Amniotic stem cell (primary cell): ENCODE results near the gene TIMM17A.

Source experiments
- DNase-seq: peaks from one replicate; lab custom pipeline; 2025; lab: John Stamatoyannopoulos, UW

TIMM17A gene

DNA sequence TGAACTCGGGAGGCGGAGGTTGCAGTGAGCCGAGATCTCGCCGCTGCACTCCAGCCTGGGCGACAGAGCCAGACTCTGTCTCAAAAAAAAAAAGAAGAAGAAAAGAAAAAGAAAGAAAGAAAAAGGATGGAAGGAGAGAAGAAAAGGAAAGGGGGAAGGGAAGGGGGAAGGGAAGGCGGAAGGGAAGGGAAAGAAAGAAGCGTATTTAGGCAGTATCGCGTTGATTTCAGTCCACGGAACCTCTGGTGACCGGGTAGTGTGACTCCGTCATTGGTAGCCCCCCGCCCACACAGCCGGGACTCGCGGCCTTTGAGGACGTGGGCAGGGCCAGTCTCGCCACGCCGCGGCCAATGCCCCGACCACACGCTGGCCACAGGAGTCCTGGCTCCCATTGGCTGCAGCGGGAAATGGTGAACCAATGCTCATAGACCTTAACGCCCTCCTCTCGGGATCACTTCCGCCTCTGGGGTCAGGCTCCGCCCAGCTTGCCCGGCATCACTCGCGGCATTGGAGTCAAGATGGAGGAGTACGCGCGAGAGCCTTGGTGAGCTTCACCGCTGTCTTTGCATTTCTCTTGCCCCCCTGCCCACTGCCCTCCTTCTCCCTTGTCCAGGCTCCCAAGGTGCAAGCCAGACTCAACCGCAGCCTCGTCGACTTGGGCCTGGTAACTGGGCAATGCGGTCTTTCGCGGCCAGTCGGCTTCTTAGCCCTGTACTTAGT, at the start of gene TIMM17A:
Gene TIMM17A (plus strand): TSS at position 495 of the 720 bp plus-strand sequence. CDS start 24 bp downstream, at position 519.
- peak; percentile 98 for DNase-seq

- DNase-seq, result no peak
These were observed 49.0 kb upstream of the TIMM17A start for GRCh38 chr1:201906336-201906735.

DNA sequence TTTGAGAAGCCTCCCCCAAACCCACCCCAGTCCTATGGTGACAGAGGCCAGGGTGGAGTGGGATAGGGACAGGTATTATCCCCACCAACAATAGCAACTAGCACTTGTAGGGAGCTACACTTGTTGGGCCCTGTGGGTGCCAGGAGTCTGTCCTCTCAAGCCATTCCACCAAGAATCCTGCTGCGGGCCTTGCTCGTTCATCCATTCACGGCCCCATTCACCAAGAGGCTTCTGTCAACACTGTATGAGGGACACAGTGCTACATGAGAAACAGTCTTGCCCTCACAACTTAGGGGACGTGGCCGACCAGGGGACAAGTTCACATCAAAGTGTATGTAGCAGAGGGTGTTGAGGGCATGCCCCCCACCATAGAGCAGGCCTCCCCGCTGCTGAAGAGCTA, 47.7 kb upstream of the TIMM17A start:
- no peak for DNase-seq

DNA sequence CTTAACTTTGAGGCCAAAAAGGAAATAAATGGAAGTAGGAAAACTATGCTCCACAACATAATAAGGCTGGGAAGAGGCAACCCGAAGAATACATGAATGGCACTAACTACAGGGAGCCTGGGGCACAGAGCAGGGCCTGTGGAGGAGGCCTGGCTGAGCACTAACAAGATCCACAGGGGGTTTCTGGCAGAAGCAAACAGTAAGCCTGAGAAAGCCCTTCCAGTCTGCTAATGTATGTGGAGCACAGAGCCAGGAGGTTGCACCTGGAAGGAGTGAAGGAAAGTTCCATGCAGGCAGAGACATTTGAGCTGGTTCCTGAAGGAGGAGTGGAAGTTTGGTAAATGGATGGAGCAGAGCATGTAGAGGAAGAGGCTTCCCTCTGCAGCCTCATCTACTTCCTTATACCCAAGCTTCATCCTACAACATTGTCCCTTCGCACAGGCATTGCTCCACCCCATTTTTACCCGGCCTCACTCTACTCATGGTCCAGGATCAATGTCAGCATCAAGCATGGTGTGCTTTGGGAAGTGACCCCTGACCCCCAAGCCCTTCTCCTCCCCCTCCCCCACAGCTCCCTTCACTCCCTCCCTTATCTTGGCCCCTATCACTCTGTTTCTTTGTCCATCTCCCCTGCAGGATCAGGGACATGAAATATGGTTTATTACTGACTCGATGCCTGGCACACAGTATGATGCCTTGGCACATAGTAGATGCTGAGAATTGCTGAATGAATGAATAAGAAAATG, 43.3 kb upstream of the TIMM17A start:
- no peak for DNase-seq

- no peak for DNase-seq
These were observed 42.5 kb upstream of the TIMM17A start for GRCh38 chr1:201912832-201913231.

GRCh38 chr1:201914456-201915235, 40.7 kb upstream of the TIMM17A start:
- DNase-seq, result no peak

DNA sequence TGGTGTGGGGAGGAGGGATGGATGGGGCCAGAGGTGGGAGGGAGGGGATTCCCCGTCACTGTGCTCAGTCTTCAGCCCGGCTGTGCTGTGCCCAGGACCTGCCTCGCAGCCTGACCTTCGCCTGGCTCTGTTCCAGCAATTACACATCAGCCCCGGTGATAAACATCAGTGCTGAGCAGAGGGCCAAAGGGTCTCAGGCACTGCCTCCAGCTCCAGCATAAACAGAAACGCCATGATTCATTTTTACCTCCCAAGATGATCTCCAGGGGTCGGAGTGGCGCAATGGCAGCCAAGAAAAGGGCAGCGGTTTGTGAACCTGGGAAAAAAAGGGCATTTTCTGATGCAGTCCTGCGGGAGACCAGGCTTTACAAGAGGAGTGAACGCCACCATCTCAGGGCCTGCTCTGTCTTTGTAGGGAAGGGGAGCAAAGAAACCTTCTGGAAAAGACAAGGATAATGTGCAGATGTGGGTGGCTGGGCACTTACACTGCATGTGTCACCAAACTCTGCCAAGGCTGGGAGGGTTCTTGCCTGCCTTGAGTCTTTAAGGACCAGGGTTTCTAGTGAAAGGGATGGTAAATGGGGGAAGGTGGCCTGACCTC, 38.6 kb upstream of the TIMM17A start:
- DNase-seq, result peak; percentile 44

GRCh38 chr1:201917362-201918033, 37.8 kb upstream of the TIMM17A start:
- DNase-seq, result peak; percentile 26

GRCh38 chr1:201918343-201918742, 37.0 kb upstream of the TIMM17A start:
- no peak for DNase-seq

GRCh38 chr1:201921952-201922558, 33.2 kb upstream of the TIMM17A start:
- DNase-seq, result no peak

GRCh38 chr1:201925301-201925567, 30.1 kb upstream of the TIMM17A start:
- no peak for DNase-seq

GRCh38 chr1:201925981-201926645, 29.2 kb upstream of the TIMM17A start:
- DNase-seq, result no peak

DNA sequence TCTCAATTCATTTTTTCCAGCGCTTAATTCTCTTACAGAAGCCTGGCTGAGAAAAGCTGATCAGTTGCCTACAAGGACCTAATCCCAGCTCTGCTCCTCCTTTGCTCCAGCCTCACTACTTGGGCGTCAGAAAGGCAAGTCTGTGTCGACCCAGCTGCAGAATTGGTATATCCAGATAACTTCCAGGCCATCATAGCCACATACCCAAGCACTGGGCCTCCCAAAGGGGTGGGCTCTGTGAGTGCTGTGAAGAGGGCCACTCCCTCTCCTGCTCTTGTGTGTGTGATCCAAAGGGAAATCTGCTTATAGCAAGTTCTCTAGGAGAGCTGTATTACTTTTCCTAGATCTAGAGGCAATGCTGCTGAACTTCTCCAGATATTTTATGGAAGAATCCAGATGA, 27.0 kb upstream of the TIMM17A start:
- no peak for DNase-seq

DNA sequence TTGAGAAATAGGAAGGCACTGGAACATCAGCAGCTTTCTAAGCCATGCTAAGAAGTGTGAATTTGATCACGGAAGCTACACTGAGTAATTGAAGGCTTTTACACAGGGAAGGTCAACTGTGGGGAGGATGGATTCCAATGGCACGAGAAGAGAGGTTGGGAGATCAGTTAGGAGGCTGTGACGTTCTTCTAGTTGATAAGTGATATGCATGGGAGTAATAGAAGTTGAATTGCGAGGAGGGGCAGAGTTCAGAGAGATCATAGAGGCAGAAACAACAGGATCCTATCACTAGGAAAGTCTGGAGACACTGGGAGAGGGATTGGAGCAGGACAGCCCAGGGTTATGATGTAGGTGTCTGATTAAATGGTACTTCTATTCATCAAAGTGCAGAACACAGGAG, 25.2 kb upstream of the TIMM17A start:
- DNase-seq, result no peak

GRCh38 chr1:201930803-201931202, 24.5 kb upstream of the TIMM17A start:
- DNase-seq, result no peak

GRCh38 chr1:201933840-201934430, 21.4 kb upstream of the TIMM17A start:
- DNase-seq, result no peak

GRCh38 chr1:201937624-201938213, 17.6 kb upstream of the TIMM17A start:
- DNase-seq, result no peak

- no peak for DNase-seq
These were observed 16.8 kb upstream of the TIMM17A start for GRCh38 chr1:201938440-201939035.

- no peak for DNase-seq
These were observed 16.2 kb upstream of the TIMM17A start for GRCh38 chr1:201939148-201939547.

DNA sequence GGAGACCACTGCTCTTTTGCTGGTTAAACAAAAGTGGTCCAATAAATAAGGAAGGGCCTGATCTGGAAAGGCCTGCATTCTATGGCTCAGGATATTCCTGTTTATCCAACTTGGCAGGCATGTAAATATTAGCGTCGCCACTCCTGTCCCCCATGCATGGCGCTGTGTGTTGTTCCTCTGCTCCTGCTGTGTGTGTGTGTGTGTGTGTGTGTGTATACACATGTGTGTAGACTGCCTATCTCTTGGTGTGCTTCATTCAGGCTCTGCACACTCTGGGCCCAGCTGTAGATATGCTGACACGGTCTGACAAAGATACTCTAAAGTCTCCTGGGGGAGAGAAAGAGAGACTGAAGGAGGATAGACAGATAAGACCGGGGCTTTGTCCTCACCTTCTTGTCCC, 15.7 kb upstream of the TIMM17A start:
- DNase-seq, result no peak
